WTC11 (cell line): ENCODE data around the gene TNIP3. TPM values are rescaled to one million over a fixed set of nuclear protein-coding genes. Genes with fewer than 3 reads are reported as not detected.

Source experiments
- ATAC-seq: fragments of 200-7000 bp; cut with Tn5 transposase; 2 replicates; pipeline ENCODE4 v1.10.0; 2021; ENCODE audit warnings: mild to moderate bottlenecking, moderate library complexity
- CTCF ChIA-PET: fragments of 300-600 bp; sonication (Branson Sonifier 250); formaldehyde crosslinking; loops from one replicate; lab custom pipeline; 2021; ENCODE audit warnings: antibody characterized with exemption; lab: Charles Lee
- POLR2A ChIA-PET: fragments of 350-600 bp; sonication (Branson Sonifier 250); formaldehyde crosslinking; loops from one replicate; lab custom pipeline; 2021; ENCODE audit warnings: antibody characterized with exemption; lab: Charles Lee
- DNase-seq: peaks from one replicate; pipeline ENCODE4 v3.0.0; 2021; ENCODE audit warnings: low spot score
- H3K27ac Mint-ChIP-seq: 2 replicates; pipeline ENCODE4 v1.8.0; 2021; ENCODE audit warnings: mixed read lengths
- H3K27me3 Mint-ChIP-seq: 2 replicates; pipeline ENCODE4 v1.8.0; 2021; ENCODE audit warnings: low read depth, mild to moderate bottlenecking, moderate library complexity, mixed read lengths
- H3K36me3 Mint-ChIP-seq: 2 replicates; pipeline ENCODE4 v1.8.0; 2021; ENCODE audit warnings: mixed read lengths
- H3K4me1 Mint-ChIP-seq: 2 replicates; pipeline ENCODE4 v1.8.0; 2022; ENCODE audit warnings: mixed read lengths
- H3K4me3 Mint-ChIP-seq: 2 replicates; pipeline ENCODE4 v1.8.0; 2021; ENCODE audit warnings: mild to moderate bottlenecking, moderate library complexity, mixed read lengths
- H3K9me3 Mint-ChIP-seq: 2 replicates; pipeline ENCODE4 v1.8.0; 2021; ENCODE audit warnings: mixed read lengths
- ELF4 ChIP-seq: sonication (generic); formaldehyde crosslinking; IDR thresholded peaks from 2 replicates; pipeline ENCODE4 v1.8.1; 2022; ENCODE audit warnings: low read depth, mild to moderate bottlenecking, moderate library complexity, missing genetic modification reagents
- EMX1 ChIP-seq: fragments of 250-450 bp; sonication (Bioruptor Pico); IDR thresholded peaks from 2 replicates; pipeline ENCODE4 v1.8.0; 2021; ENCODE audit warnings: mild to moderate bottlenecking
- FOXJ3 ChIP-seq: sonication (generic); formaldehyde crosslinking; IDR thresholded peaks from 2 replicates; pipeline ENCODE4 v1.9.0; 2021; ENCODE audit warnings: missing genetic modification reagents, mild to moderate bottlenecking, borderline replicate concordance
- GABPB1 ChIP-seq: sonication (generic); formaldehyde crosslinking; IDR thresholded peaks from 2 replicates; pipeline ENCODE4 v1.8.1; 2023; ENCODE audit warnings: mild to moderate bottlenecking, missing genetic modification reagents
- MYBL2 ChIP-seq: sonication (generic); formaldehyde crosslinking; IDR thresholded peaks from 2 replicates; pipeline ENCODE4 v1.8.1; 2023; ENCODE audit warnings: mild to moderate bottlenecking, moderate library complexity, missing genetic modification reagents
- NFE2L1 ChIP-seq: sonication (generic); formaldehyde crosslinking; IDR thresholded peaks from 2 replicates; pipeline ENCODE4 v1.8.1; 2023; ENCODE audit warnings: missing genetic modification reagents
- NFYB ChIP-seq: sonication (generic); formaldehyde crosslinking; conservative IDR thresholded peaks from 2 replicates; pipeline ENCODE4 v1.8.0; 2022; ENCODE audit warnings: low read depth, missing genetic modification reagents
- NR1H2 ChIP-seq: sonication (generic); formaldehyde crosslinking; IDR thresholded peaks from 2 replicates; pipeline ENCODE4 v1.9.0; 2021; ENCODE audit warnings: mild to moderate bottlenecking, moderate library complexity, missing genetic modification reagents
- PRRX2 ChIP-seq: fragments of 250-450 bp; sonication (Bioruptor Pico); IDR thresholded peaks from 2 replicates; pipeline ENCODE4 v1.8.0; 2021; ENCODE audit warnings: mild to moderate bottlenecking
- SMAD3 ChIP-seq: sonication (generic); formaldehyde crosslinking; IDR thresholded peaks from 2 replicates; pipeline ENCODE4 v1.8.0; 2022; ENCODE audit warnings: missing genetic modification reagents, mild to moderate bottlenecking, borderline replicate concordance
- TEAD4 ChIP-seq: sonication (generic); formaldehyde crosslinking; IDR thresholded peaks from 2 replicates; pipeline ENCODE4 v1.8.0; 2022; ENCODE audit warnings: mild to moderate bottlenecking, missing genetic modification reagents
- ZBTB21 ChIP-seq: sonication (generic); formaldehyde crosslinking; IDR thresholded peaks from 2 replicates; pipeline ENCODE4 v1.8.1; 2023; ENCODE audit warnings: mild to moderate bottlenecking, missing genetic modification reagents, borderline replicate concordance
- ZNF121 ChIP-seq: sonication (generic); formaldehyde crosslinking; IDR thresholded peaks from 2 replicates; pipeline ENCODE4 v1.8.0; 2023; ENCODE audit warnings: missing genetic modification reagents
- total RNA-seq: library from RNA; stranded (reverse); gene quantifications from 3 replicates; pipeline ENCODE4 v1.2.3, GENCODE V29; 2021
- TF ChIP-seq, protein P1 (sequence below): sonication (generic); formaldehyde crosslinking; IDR thresholded peaks from 2 replicates; pipeline ENCODE4 v1.8.0; 2023; ENCODE audit warnings: mild to moderate bottlenecking, missing genetic modification reagents
- TF ChIP-seq, protein P2 (sequence below): sonication (generic); formaldehyde crosslinking; IDR thresholded peaks from 2 replicates; pipeline ENCODE4 v1.8.1; 2022; ENCODE audit warnings: missing genetic modification reagents, borderline replicate concordance
- TF ChIP-seq, protein P3 (sequence below): sonication (generic); formaldehyde crosslinking; IDR thresholded peaks from 2 replicates; pipeline ENCODE4 v1.8.1; 2023; ENCODE audit warnings: mild to moderate bottlenecking, moderate library complexity, missing genetic modification reagents
- TF ChIP-seq, protein P4 (sequence below): sonication (generic); formaldehyde crosslinking; IDR thresholded peaks from 2 replicates; pipeline ENCODE4 v1.8.1; 2022; ENCODE audit warnings: mild to moderate bottlenecking, moderate library complexity, missing genetic modification reagents
- TF ChIP-seq, protein P5 (sequence below): fragments of 250-450 bp; sonication (Bioruptor Pico); IDR thresholded peaks from 2 replicates; pipeline ENCODE4 v1.9.0; 2021; ENCODE audit warnings: moderate library complexity, mild to moderate bottlenecking, inconsistent platforms, borderline replicate concordance
- TF ChIP-seq, protein P6 (sequence below): sonication (generic); formaldehyde crosslinking; IDR thresholded peaks from 2 replicates; pipeline ENCODE4 v1.8.0; 2022; ENCODE audit warnings: mild to moderate bottlenecking, missing genetic modification reagents

The TNIP3 gene
- total RNA-seq, 1 experiment from 2014 or later = not detected

DNA sequence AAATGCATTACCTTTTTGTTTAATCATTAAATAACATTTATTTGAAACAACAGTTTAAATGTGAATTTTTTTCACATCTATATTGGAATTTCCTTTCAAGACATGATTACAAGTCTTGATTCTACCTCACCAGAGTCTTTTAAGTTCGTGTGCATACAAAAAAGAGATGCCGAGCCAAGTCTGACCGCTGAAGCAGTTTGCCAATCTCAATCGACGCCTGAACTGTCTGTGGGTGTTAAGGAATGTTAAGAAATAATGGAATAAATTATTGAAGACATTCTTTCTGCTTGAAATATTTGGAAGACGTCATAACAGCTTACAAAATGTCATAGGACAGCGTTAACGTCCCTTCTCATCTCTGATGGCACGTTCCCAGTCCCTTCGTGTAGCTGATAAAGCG is 27.9 kb upstream of the TNIP3 start:
- ATAC-seq = no peak
- CTCF ChIA-PET = interaction anchor here (0.6 to 2.7 kb wide), 40 partner anchors 9 to 966 kb away, joined by 3 to 35 read pairs (median 4); no protein-coding TSS in a partner anchor
- TF ChIP-seq, protein P1, sequence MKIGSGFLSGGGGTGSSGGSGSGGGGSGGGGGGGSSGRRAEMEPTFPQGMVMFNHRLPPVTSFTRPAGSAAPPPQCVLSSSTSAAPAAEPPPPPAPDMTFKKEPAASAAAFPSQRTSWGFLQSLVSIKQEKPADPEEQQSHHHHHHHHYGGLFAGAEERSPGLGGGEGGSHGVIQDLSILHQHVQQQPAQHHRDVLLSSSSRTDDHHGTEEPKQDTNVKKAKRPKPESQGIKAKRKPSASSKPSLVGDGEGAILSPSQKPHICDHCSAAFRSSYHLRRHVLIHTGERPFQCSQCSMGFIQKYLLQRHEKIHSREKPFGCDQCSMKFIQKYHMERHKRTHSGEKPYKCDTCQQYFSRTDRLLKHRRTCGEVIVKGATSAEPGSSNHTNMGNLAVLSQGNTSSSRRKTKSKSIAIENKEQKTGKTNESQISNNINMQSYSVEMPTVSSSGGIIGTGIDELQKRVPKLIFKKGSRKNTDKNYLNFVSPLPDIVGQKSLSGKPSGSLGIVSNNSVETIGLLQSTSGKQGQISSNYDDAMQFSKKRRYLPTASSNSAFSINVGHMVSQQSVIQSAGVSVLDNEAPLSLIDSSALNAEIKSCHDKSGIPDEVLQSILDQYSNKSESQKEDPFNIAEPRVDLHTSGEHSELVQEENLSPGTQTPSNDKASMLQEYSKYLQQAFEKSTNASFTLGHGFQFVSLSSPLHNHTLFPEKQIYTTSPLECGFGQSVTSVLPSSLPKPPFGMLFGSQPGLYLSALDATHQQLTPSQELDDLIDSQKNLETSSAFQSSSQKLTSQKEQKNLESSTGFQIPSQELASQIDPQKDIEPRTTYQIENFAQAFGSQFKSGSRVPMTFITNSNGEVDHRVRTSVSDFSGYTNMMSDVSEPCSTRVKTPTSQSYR (CRISPR knock-in tag) = no peak

DNA sequence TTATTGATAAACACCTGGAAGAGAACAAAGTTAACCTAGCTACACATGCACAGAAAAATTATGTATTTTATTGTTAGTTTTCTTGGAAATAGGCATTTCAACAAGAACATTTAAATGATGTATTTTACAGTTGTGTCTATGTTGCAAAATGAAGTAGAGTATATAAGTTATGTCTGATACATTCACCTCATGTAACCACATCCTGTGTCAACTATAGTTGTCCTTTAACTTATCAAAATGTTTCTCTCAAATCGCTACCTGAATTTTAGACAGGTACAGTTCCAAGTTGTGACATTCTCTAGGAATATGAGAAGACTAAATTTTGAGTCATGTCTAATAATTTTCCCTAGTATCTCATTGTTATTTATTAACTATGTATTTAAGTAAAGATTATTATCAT is 27.2 kb upstream of the TNIP3 start:
- H3K4me1 Mint-ChIP-seq = peaks cover 19% of the 10 kb centered on the region
- H3K4me3 Mint-ChIP-seq = no peak overlapping the region
- H3K27ac Mint-ChIP-seq = no peak overlapping the region
- no peaks in the 10 kb centered on the region for H3K36me3 Mint-ChIP-seq
- no peaks in the 10 kb centered on the region for H3K9me3 Mint-ChIP-seq
- ATAC-seq = no peak
- DNase-seq = no peak
- CTCF ChIA-PET = interaction anchor here (1.0 to 2.7 kb wide), 4 partner anchors 61 to 188 kb away, joined by 3 to 13 read pairs (median 4); no protein-coding TSS in a partner anchor
- no peaks in the 10 kb centered on the region for H3K27me3 Mint-ChIP-seq
- TF ChIP-seq, protein P2, sequence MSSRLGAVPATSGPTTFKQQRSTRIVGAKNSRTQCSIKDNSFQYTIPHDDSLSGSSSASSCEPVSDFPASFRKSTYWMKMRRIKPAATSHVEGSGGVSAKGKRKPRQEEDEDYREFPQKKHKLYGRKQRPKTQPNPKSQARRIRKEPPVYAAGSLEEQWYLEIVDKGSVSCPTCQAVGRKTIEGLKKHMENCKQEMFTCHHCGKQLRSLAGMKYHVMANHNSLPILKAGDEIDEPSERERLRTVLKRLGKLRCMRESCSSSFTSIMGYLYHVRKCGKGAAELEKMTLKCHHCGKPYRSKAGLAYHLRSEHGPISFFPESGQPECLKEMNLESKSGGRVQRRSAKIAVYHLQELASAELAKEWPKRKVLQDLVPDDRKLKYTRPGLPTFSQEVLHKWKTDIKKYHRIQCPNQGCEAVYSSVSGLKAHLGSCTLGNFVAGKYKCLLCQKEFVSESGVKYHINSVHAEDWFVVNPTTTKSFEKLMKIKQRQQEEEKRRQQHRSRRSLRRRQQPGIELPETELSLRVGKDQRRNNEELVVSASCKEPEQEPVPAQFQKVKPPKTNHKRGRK (CRISPR knock-in tag) = no peak
- TF ChIP-seq NR1H2 (no peak), ZBTB21 (CRISPR knock-in tag) (no peak), MYBL2 (CRISPR knock-in tag) (no peak), FOXJ3 (no peak), PRRX2 (CRISPR knock-in tag) (no peak), ELF4 (CRISPR knock-in tag) (no peak), NFYB (CRISPR knock-in tag) (no peak), NFE2L1 (CRISPR knock-in tag) (no peak), EMX1 (CRISPR knock-in tag) (no peak), GABPB1 (CRISPR knock-in tag) (no peak), TEAD4 (CRISPR knock-in tag) (no peak), SMAD3 (CRISPR knock-in tag) (no peak), ZNF121 (CRISPR knock-in tag) (no peak)
- TF ChIP-seq, protein P3, sequence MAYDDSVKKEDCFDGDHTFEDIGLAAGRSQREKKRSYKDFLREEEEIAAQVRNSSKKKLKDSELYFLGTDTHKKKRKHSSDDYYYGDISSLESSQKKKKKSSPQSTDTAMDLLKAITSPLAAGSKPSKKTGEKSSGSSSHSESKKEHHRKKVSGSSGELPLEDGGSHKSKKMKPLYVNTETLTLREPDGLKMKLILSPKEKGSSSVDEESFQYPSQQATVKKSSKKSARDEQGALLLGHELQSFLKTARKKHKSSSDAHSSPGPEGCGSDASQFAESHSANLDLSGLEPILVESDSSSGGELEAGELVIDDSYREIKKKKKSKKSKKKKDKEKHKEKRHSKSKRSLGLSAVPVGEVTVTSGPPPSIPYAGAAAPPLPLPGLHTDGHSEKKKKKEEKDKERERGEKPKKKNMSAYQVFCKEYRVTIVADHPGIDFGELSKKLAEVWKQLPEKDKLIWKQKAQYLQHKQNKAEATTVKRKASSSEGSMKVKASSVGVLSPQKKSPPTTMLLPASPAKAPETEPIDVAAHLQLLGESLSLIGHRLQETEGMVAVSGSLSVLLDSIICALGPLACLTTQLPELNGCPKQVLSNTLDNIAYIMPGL (CRISPR knock-in tag) = no peak
- TF ChIP-seq, protein P4, sequence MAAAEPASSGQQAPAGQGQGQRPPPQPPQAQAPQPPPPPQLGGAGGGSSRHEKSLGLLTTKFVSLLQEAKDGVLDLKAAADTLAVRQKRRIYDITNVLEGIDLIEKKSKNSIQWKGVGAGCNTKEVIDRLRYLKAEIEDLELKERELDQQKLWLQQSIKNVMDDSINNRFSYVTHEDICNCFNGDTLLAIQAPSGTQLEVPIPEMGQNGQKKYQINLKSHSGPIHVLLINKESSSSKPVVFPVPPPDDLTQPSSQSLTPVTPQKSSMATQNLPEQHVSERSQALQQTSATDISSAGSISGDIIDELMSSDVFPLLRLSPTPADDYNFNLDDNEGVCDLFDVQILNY (CRISPR knock-in tag) = no peak
- TF ChIP-seq, protein P5, sequence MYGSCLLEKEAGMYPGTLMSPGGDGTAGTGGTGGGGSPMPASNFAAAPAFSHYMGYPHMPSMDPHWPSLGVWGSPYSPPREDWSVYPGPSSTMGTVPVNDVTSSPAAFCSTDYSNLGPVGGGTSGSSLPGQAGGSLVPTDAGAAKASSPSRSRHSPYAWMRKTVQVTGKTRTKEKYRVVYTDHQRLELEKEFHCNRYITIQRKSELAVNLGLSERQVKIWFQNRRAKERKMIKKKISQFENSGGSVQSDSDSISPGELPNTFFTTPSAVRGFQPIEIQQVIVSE = no peak
- TF ChIP-seq, protein P6, sequence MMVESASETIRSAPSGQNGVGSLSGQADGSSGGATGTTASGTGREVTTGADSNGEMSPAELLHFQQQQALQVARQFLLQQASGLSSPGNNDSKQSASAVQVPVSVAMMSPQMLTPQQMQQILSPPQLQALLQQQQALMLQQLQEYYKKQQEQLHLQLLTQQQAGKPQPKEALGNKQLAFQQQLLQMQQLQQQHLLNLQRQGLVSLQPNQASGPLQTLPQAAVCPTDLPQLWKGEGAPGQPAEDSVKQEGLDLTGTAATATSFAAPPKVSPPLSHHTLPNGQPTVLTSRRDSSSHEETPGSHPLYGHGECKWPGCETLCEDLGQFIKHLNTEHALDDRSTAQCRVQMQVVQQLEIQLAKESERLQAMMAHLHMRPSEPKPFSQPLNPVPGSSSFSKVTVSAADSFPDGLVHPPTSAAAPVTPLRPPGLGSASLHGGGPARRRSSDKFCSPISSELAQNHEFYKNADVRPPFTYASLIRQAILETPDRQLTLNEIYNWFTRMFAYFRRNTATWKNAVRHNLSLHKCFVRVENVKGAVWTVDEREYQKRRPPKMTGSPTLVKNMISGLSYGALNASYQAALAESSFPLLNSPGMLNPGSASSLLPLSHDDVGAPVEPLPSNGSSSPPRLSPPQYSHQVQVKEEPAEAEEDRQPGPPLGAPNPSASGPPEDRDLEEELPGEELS = no peak
- POLR2A ChIA-PET = interaction anchor here (0.6 kb wide), 1 partner anchor 1476 kb away, joined by 3 read pairs; no protein-coding TSS in a partner anchor

More for the DNA sequence above, 27.9 kb upstream of the TNIP3 start:
- H3K9me3 Mint-ChIP-seq = no peaks in the 10 kb centered on the region
- no peak overlapping the region for H3K4me3 Mint-ChIP-seq
- H3K27me3 Mint-ChIP-seq = no peaks in the 10 kb centered on the region
- peaks cover 19% of the 10 kb centered on the region for H3K4me1 Mint-ChIP-seq
- no peaks in the 10 kb centered on the region for H3K36me3 Mint-ChIP-seq
- POLR2A ChIA-PET = interaction anchor here (1.0 kb wide), 1 partner anchor 55 kb away, joined by 4 read pairs; no protein-coding TSS in a partner anchor
- H3K27ac Mint-ChIP-seq = no peak overlapping the region
- DNase-seq = no peak
